Bronchial epithelial cell (primary cell): Measurements from ENCODE around the gene CCNY. TPM values are rescaled to one million over a fixed set of nuclear protein-coding genes. Genes with fewer than 3 reads are reported as not detected.
"Not testable (repeated sequence)": the region's sequence is repeated elsewhere in the genome, so short reads cannot be mapped to it uniquely, and the experiment has no call there.

ENCODE experiments used
- DNase-seq: peaks from one replicate; pipeline ENCODE4 v3.0.0-alpha.2; 2010; ENCODE audit warnings: low read depth
- FAIRE-seq: peaks from 2 replicates; lab custom pipeline; 2011; peaks lifted over from hg19 to GRCh38; lab: Jason Lieb, UNC
- H3K27me3 ChIP-seq: 2 replicates; pipeline ENCODE4 v1.5.1; 2011; ENCODE audit warnings: low read length; ENCODE audit not compliant: control insufficient read depth, insufficient read depth
- H3K36me3 ChIP-seq: 2 replicates; pipeline ENCODE4 v1.5.1; 2011; ENCODE audit warnings: low read length; ENCODE audit not compliant: control insufficient read depth, insufficient read depth
- H3K4me3 ChIP-seq: 2 replicates; pipeline ENCODE4 v1.5.1; 2011; ENCODE audit warnings: mild to moderate bottlenecking, low read depth, low read length, control low read depth
- CTCF ChIP-seq: IDR thresholded peaks from 2 replicates; pipeline ENCODE4 v1.5.1; 2011; ENCODE audit warnings: mild to moderate bottlenecking, moderate library complexity, low read length, control low read depth, inconsistent platforms; ENCODE audit not compliant: insufficient read depth, severe bottlenecking
- total RNA-seq: library from RNA; depleted of rRNA; stranded (reverse); fragments of >200 nt; gene quantifications from 2 replicates; pipeline ENCODE4 v1.2.1, GENCODE V29; 2014

Gene CCNY
- total RNA-seq, 1 donor from 2014 or later, result 66.3 TPM

- TF ChIP-seq CTCF, result no peak
- no peak for FAIRE-seq
- no peaks in the 10 kb centered on the region for H3K27me3 ChIP-seq
- no peak overlapping the region for H3K4me3 ChIP-seq
- DNase-seq, result no peak
- H3K36me3 ChIP-seq, result no peaks in the 10 kb centered on the region
Observed at GRCh38 chr10:35398908-35399307, 62.6 kb downstream of the CCNY start.

DNA sequence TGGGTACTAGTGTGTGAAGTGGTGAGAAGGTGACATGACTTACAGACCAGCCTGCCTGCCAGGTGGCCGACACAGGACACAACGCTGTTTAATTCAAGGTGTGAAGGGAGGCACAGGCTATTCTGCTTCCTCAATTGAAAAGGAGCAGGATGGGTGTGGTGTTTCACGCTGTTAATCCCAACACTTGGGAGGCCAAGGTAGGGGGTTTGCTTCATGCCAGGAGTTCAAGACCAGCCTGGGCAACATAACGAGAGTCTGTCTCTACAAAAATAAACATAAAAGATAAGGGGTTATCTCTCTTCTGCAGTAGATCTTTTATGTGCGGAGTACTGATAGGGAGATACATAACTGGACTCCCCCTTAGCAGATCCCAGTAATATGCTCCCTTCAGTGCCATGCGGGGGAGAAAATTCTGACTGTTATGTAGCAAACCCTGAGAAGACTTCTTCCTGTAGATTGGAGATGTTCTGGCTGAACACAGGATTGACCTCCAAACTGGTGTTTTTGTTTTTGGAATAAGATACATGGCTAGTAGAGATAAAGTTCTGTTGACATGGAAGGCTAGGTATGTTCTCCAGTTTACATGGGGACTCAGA lies 63.2 kb downstream of the CCNY start:
- no peak overlapping the region for H3K4me3 ChIP-seq
- no peak for FAIRE-seq
- no peaks in the 10 kb centered on the region for H3K27me3 ChIP-seq
- TF ChIP-seq CTCF, result no peak
- H3K36me3 ChIP-seq, result no peaks in the 10 kb centered on the region
- DNase-seq, result no peak

GRCh38 chr10:35400595-35401268 lies 64.4 kb downstream of the CCNY start:
- no peak for TF ChIP-seq CTCF
- FAIRE-seq (no peak), DNase-seq (no peak)
- H3K4me3 ChIP-seq, result no peak overlapping the region
- no peaks in the 10 kb centered on the region for H3K27me3 ChIP-seq
- H3K36me3 ChIP-seq, result no peaks in the 10 kb centered on the region

GRCh38 chr10:35403491-35403890 lies 67.2 kb downstream of the CCNY start:
- not testable (repeated sequence) for H3K4me3 ChIP-seq, DNase-seq, H3K36me3 ChIP-seq, H3K27me3 ChIP-seq, FAIRE-seq

DNA sequence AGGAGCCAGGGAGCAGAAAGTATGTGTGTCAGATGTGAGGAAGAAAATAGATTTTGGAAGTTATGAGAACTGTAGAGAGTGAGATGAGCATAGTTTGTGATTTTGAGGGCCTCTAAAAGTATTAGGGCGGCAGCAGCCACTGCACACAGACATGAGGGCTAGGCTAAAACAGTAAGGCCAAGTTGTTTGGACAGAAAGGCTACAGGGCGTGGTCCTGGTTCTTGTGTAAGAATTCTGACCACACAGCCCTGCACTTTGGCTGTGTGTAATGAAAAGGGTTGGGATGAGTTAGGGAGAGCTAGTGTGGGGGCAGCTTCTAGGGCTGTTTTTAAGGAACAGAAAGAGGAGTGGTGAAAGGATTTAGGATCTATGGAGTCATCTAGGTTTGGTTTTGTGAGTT lies 67.8 kb downstream of the CCNY start:
- not testable (repeated sequence) for H3K27me3 ChIP-seq, H3K36me3 ChIP-seq, H3K4me3 ChIP-seq, FAIRE-seq, DNase-seq

DNA sequence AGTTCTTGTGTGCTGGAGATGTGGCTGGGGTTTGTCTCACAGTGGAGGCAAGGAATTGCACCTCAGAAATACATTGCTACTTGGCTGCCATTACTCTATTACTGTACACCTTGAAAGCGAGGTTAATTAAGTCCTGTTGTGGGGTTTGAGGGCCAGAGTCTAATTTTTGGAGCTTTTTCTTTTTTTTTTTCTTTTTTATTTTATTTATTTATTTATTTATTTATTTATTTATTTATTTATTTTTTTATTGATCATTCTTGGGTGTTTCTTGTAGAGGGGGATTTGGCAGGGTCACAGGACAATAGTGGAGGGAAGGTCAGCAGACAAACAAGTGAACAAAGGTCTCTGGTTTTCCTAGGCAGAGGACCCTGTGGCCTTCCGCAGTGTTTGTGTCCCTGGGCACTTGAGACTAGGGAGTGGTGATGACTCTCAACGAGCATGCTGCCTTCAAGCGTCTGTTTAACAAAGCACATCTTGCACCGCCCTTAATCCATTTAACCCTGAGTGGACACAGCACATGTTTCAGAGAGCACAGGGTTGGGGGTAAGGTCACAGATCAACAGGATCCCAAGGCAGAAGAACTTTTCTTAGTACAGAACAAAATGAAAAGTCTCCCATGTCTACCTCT lies 69.8 kb downstream of the CCNY start:
- not testable (repeated sequence) for H3K4me3 ChIP-seq, H3K27me3 ChIP-seq, H3K36me3 ChIP-seq, FAIRE-seq, DNase-seq

DNA sequence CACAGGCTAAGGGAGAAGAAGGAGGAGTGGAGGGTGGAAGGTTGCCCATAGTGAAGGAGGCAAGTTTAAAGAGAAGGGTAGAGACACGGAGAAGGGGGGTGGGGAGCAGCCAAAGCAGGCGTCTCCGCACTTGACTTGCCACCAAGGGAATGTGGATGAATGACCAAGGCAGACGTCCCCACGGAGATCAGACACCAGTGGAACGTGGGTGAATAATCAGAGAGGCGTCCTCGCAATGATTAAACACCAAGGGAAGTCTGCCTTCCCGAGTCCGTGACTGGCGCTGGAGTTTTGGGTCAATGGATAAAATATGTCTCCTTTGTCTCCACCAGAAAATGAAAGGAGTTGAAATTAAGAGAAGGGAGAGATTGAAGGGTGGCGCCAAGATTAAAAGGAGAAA lies 71.4 kb downstream of the CCNY start:
- FAIRE-seq, DNase-seq, H3K36me3 ChIP-seq, H3K27me3 ChIP-seq, H3K4me3 ChIP-seq: not testable (repeated sequence)
